SK-N-SH (cell line): ENCODE results near the gene ANKRD31.

Experiments
- CTCF ChIP-seq: fragments of 200-600 bp; sonication (generic); IDR thresholded peaks from 2 replicates; pipeline ENCODE4 v1.6.1; 2017; ENCODE audit warnings: antibody characterized with exemption, mild to moderate bottlenecking, moderate library complexity
- EP300 ChIP-seq, 2 experiments: IDR thresholded peaks; 2 replicates each; pipeline versions ENCODE4 v1.4.0 to v1.6.1; 2012; ENCODE audit warnings: borderline replicate concordance in 1 of 2, low read depth in 1 of 2, low read length in 1 of 2
- FOSL2 ChIP-seq: IDR thresholded peaks from 2 replicates; pipeline ENCODE4 v1.4.0; 2012; ENCODE audit warnings: low read depth, mild to moderate bottlenecking, moderate library complexity, borderline replicate concordance
- FOXJ3 ChIP-seq: sonication (generic); formaldehyde crosslinking; IDR thresholded peaks from 2 replicates; pipeline ENCODE4 v1.5.1; 2020; ENCODE audit warnings: mild to moderate bottlenecking, missing genetic modification reagents
- JUND ChIP-seq: IDR thresholded peaks from 2 replicates; pipeline ENCODE4 v1.4.0; 2012
- MAX ChIP-seq: IDR thresholded peaks from 2 replicates; pipeline ENCODE4 v1.4.0; 2012; ENCODE audit warnings: low read depth
- NFIC ChIP-seq: IDR thresholded peaks from 2 replicates; pipeline ENCODE4 v1.4.0; 2012; ENCODE audit warnings: borderline replicate concordance
- NRF1 ChIP-seq: IDR thresholded peaks from 2 replicates; pipeline ENCODE4 v1.6.1; 2012; ENCODE audit warnings: low read depth, mild to moderate bottlenecking, low read length
- POLR2AphosphoS5 ChIP-seq: IDR thresholded peaks from 2 replicates; pipeline ENCODE4 v1.6.1; 2012; ENCODE audit warnings: low read depth, low read length
- RAD21 ChIP-seq: IDR thresholded peaks from 2 replicates; pipeline ENCODE4 v1.6.1; 2012; ENCODE audit warnings: mild to moderate bottlenecking, low read length
- RFX5 ChIP-seq: IDR thresholded peaks from 2 replicates; pipeline ENCODE4 v1.6.1; 2012; ENCODE audit warnings: mild to moderate bottlenecking, improper control_type of control experiment, low read length
- SIN3A ChIP-seq: IDR thresholded peaks from 2 replicates; pipeline ENCODE4 v1.6.1; 2012; ENCODE audit warnings: low read depth, mild to moderate bottlenecking, low read length, moderate library complexity, borderline replicate concordance
- USF1 ChIP-seq: IDR thresholded peaks from 2 replicates; pipeline ENCODE4 v1.4.0; 2012; ENCODE audit warnings: low read depth, borderline replicate concordance
- TF ChIP-seq, protein P1 (sequence below): fragments of 150-350 bp; IDR thresholded peaks from 2 replicates; pipeline ENCODE4 v1.6.1; 2016; ENCODE audit warnings: mild to moderate bottlenecking, low read depth, low read length

DNA sequence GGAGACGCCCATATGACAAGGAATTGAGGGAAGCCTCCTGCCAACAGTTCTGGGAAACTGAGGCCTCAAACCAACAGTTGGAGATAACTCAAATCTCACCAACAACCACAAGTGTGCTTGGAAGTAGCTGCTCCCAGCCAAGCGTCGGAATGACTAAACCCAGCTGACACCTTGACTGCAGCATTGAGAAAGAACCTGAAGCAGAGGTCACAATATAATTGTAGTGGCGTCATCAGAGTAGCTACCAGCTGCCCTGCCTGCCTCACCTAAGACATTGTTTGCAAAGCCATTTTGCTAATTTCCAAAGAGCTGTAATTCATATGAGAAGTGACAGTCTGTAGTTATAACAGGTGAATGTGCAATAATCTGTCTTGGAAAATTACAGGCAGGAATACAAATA lies 40.8 kb upstream of the ANKRD31 start:
- TF ChIP-seq CTCF (no peak), JUND (no peak), SIN3A (no peak), NFIC (no peak), POLR2AphosphoS5 (no peak), MAX (no peak), RAD21 (no peak), RFX5 (no peak), NRF1 (no peak), USF1 (no peak), FOXJ3 (CRISPR knock-in tag) (no peak), FOSL2 (no peak), EP300 (IDR thresholded peaks at IDR 0.05; ENCODE audit: borderline replicate concordance in 1 of 2, low read depth in 1 of 2, low read length in 1 of 2) (no peak)
- TF ChIP-seq, protein P1, sequence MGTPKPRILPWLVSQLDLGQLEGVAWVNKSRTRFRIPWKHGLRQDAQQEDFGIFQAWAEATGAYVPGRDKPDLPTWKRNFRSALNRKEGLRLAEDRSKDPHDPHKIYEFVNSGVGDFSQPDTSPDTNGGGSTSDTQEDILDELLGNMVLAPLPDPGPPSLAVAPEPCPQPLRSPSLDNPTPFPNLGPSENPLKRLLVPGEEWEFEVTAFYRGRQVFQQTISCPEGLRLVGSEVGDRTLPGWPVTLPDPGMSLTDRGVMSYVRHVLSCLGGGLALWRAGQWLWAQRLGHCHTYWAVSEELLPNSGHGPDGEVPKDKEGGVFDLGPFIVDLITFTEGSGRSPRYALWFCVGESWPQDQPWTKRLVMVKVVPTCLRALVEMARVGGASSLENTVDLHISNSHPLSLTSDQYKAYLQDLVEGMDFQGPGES = no peak
